ENCODE results near the gene UBR4. TPM values are rescaled to one million over a fixed set of nuclear protein-coding genes. Genes with fewer than 3 reads are reported as not detected.

UBR4 gene
- total RNA-seq, 1 experiment from 2014 or later = 107 TPM

- ChIA-PET RAD21 (ENCODE audit: low non-redundant PET in 1 of 2, low total read pairs in 2 of 2, uncharacterized antibody in 2 of 2, unreplicated experiment in 2 of 2) (interaction anchor here in 1 of 2 experiments (0.7 kb wide), 1 partner anchor 163 kb away, joined by 3 read pairs; no protein-coding TSS in a partner anchor), CTCF (no interaction called here), POLR2A (no interaction called here)
- Histone ChIP-seq H3K4me2 (ENCODE audit: low read length) (no peak overlapping the region), H4K20me1 (ENCODE audit: insufficient read depth) (no peaks in the 10 kb centered on the region), H3K27me3 (ENCODE audit: insufficient read depth, low read length) (no peaks in the 10 kb centered on the region), H3K9ac (ENCODE audit: low read length) (no peak overlapping the region), H3K9me3 (ENCODE audit: control insufficient read depth in 1 of 2, insufficient read depth in 1 of 2, low read depth in 1 of 2, low read length in 2 of 2) (no peaks in the 10 kb centered on the region), H3K79me2 (ENCODE audit: insufficient read depth, low read length) (no peaks in the 10 kb centered on the region), H3K36me3 (ENCODE audit: control insufficient read depth in 1 of 2, insufficient read depth in 2 of 2, low read length in 2 of 2) (no peaks in the 10 kb centered on the region), H3K27ac (ENCODE audit: low read depth, low read length) (no peak overlapping the region), H2AFZ (ENCODE audit: low read depth, low read length, poor library complexity, severe bottlenecking) (no peak overlapping the region), H3K9me2 (ENCODE audit: insufficient read depth) (no peaks in the 10 kb centered on the region), H3K4me1 (ENCODE audit: control insufficient read depth in 1 of 2, insufficient read depth in 2 of 2, low read length in 2 of 2) (peaks cover 4 to 10% of the 10 kb centered on the region in 2 experiments; a peak in 3 of 4 replicates), H3K4me3 (replicated peaks in 1 of 2; ENCODE audit: low read depth in 1 of 2, low read length in 2 of 2) (no peak overlapping the region)
- ATAC-seq (no peak), DNase-seq (ENCODE audit: low read depth, low spot score) (no peak)
- BruUV-seq (replicated peaks) = no TSS peak
- TF ChIP-seq TCF7L2 (IDR thresholded peaks at IDR 0.05; ENCODE audit: borderline replicate concordance, extremely low read depth, insufficient read depth, insufficient read length) = no peak
- intact Hi-C loops (cut with micrococcal nuclease) = no loop called here
These were observed 162.9 kb downstream of the UBR4 start for GRCh38 chr1:19046972-19047731.

DNA sequence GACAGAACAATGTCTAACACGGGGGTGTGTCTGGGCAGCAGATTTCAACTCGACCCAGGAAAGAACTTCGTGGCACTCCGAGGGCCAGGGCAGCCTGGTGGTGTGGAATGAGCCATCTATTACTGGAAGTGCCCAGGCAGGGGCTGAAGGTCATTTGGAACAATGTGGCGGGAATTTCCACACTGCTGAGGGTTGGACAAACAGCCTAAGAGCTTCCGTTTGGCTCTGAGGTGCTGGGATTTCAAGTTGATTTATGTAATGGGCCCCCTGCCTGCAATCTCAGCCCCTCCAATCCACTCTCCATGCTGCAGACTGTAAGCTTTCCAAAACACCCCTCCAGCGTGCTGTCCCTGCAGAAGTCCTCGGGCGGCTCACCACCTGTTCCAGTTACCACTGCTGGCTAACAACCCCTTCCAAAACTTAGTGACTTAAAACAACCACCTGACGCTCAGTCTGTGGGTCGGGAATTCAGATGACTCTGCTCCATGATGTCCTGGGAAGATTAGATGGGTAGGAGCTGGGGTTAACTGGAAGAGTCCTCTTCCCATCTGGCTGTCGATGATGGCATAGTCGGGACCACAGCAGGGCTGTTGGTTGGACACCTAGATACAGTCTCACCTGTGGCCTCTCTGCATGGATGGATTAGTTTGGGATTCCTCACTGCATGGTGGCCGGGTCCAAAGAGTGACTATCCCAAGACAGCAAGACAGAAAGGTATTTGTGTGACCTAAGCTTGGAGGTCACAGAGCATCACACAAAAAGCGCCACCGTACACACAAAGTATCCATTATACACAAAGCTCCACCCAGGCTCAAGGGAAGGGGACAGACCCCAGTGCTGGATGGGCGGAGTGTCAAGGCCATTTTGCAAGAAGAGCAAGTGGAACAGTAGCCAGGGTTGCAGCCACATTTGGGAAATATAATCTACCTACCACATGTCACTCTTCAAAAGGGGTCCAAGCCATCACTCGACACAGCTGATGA, 163.9 kb downstream of the UBR4 start:
- no peak overlapping the region for H3K4me2 ChIP-seq (ENCODE audit: low read length)
- H3K9me3 ChIP-seq (ENCODE audit: control insufficient read depth in 1 of 2, insufficient read depth in 1 of 2, low read depth in 1 of 2, low read length in 2 of 2) = no peaks in the 10 kb centered on the region
- H2AFZ ChIP-seq (ENCODE audit: low read depth, low read length, poor library complexity, severe bottlenecking) = no peak overlapping the region
- no peak for TF ChIP-seq RAD21 (IDR thresholded peaks at IDR 0.05; ENCODE audit: low read depth)
- no peaks in the 10 kb centered on the region for H3K9me2 ChIP-seq (ENCODE audit: insufficient read depth)
- no peak overlapping the region for H3K9ac ChIP-seq (ENCODE audit: low read length)
- no peaks in the 10 kb centered on the region for H3K79me2 ChIP-seq (ENCODE audit: insufficient read depth, low read length)
- POLR2A ChIA-PET = no interaction called here
- no peak for ATAC-seq
- H4K20me1 ChIP-seq (ENCODE audit: insufficient read depth) = no peaks in the 10 kb centered on the region
- H3K4me1 ChIP-seq (ENCODE audit: control insufficient read depth in 1 of 2, insufficient read depth in 2 of 2, low read length in 2 of 2) = peaks cover 0 to 4% of the 10 kb centered on the region in 2 experiments; a peak in 1 of 4 replicates
- CTCF ChIA-PET = no interaction called here
- H3K27me3 ChIP-seq (ENCODE audit: insufficient read depth, low read length) = no peaks in the 10 kb centered on the region
- no peaks in the 10 kb centered on the region for H3K36me3 ChIP-seq (ENCODE audit: control insufficient read depth in 1 of 2, insufficient read depth in 2 of 2, low read length in 2 of 2)
- no TSS peak for BruUV-seq (replicated peaks)
- H3K27ac ChIP-seq (ENCODE audit: low read depth, low read length) = no peak overlapping the region
- intact Hi-C loops (cut with micrococcal nuclease) = no loop called here
- H3K4me3 ChIP-seq (replicated peaks in 1 of 2; ENCODE audit: low read depth in 1 of 2, low read length in 2 of 2) = no peak overlapping the region
- no peak for DNase-seq (ENCODE audit: low read depth, low spot score)
- RAD21 ChIA-PET (ENCODE audit: low non-redundant PET in 1 of 2, low total read pairs in 2 of 2, uncharacterized antibody in 2 of 2, unreplicated experiment in 2 of 2) = no interaction called here

Data from HCT116 (cell line).